Right ventricle myocardium inferior (tissue), 1 donor: ENCODE data around the gene IGFBP1. TPM values are rescaled to one million over a fixed set of nuclear protein-coding genes. Genes with fewer than 3 reads are reported as not detected.
"Not testable (repeated sequence)": the region's sequence is repeated elsewhere in the genome, so short reads cannot be mapped to it uniquely, and the experiment has no call there.

ENCODE experiments used
- ATAC-seq: fragments of 200-7000 bp; cut with Tn5 transposase; one replicate; pipeline ENCODE4 v1.9.1; 2020; ENCODE audit warnings: mild to moderate bottlenecking, moderate library complexity
- DNase-seq: peaks from one replicate; pipeline ENCODE4 v3.0.0; 2021; ENCODE audit errors: missing footprints
- intact Hi-C: fragments of 100-400 bp; cut with DNase I; formaldehyde crosslinking; loops from one replicate; pipeline ENCODE4 v1.11.0; 2022
- total RNA-seq: library from RNA; stranded (reverse); fragmentation: NEBNext Ultra II Directional; extraction: Animal tissue kit (Norgen Biotek cat#: 25700); gene quantifications from one replicate; pipeline ENCODE4 v1.2.1, GENCODE V29; 2021
- donor health status: DM: no; HTN: yes; CAD: no; lungs with severe emphysema.

The IGFBP1 gene
- total RNA-seq, 1 donor from 2014 or later, result not detected

DNA sequence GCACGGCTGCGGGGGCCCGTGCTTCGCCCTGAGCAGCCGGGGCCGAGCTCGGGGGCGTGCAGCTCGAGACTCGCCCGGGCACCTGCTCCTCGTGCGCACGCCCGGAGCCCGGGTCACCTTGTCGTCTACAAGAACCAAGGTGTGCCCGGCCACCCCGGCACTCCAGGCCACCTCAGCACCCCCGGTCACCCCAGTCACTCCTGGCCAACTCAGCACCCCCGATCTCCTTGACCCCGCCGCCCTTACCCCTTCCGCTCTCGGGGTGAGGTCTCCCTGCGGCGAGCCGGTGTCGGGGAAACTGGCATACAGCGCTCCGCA lies 33.1 kb downstream of the IGFBP1 start:
- intact Hi-C loops, result loop anchor here (5.0 kb wide), 2 partner anchors 681 to 1331 kb away; no protein-coding TSS in a partner anchor
- DNase-seq, result no peak
- no peak for ATAC-seq

DNA sequence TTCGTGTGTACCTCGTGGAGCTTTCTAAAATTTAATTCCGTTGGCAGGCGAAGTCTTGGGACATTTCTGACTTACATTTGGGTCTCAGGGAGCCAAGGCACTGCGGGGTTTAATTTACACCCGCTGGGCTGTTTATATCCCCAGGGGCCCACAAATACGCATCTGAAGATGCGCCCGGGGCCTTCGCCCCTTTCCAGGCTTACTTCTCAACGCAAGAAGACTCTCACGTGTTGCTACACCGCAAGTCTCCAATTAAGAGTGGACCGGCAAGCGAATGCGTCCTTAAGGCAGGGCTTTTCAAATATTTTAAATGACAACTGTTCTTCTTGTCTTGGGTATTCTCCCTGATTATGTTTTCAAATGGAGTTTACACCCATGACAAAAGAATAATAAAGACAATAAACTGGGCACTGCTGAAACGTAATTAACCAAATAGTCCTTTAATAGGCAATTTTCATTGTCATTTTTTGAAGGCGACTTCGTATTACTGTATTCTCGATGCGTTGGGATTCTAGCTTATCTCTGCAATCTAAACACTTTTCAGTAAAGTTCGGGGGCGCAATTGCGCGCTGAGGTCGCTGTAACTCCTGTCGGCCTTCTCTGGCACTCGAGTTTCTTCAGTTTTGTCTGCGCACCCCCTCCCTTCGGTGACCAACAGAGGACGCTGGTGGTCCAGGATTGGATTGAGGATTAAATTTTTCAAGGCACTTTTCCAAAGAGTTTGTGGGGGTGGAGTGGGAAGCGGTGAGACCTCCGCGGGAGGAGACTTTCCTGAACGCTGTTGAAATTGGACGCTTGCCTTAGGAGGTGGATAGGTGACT lies 33.6 kb downstream of the IGFBP1 start:
- peak; percentile 62 for DNase-seq
- intact Hi-C loops, result loop anchor here (1.0 to 5.0 kb wide), 5 partner anchors 430 to 1330 kb away; no protein-coding TSS in a partner anchor

DNA sequence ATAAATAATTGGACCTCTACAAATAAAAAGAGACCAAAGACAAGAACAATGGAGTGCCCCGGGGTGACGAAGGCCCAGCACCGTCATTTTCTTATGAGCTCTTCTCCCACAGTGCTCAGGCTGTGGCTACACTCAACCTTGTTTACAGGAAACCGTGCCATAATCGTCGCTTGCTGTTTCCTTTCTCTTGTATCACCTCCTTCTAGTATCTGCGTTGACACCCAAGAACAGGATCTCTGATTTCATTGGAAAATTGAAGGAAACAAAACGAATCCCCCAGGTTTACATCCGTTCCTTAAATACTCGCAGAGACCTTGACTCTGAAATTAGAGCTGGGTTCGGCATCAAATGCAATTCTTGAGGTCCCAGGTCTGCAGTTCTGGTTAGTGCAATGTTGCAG lies 34.5 kb downstream of the IGFBP1 start:
- intact Hi-C loops, result loop anchor here (1.0 to 5.0 kb wide), 5 partner anchors 429 to 1329 kb away; no protein-coding TSS in a partner anchor
- DNase-seq (no peak), ATAC-seq (no peak)

More for the DNA sequence above, 33.6 kb downstream of the IGFBP1 start:
- ATAC-seq, result peak; percentile 51

DNA sequence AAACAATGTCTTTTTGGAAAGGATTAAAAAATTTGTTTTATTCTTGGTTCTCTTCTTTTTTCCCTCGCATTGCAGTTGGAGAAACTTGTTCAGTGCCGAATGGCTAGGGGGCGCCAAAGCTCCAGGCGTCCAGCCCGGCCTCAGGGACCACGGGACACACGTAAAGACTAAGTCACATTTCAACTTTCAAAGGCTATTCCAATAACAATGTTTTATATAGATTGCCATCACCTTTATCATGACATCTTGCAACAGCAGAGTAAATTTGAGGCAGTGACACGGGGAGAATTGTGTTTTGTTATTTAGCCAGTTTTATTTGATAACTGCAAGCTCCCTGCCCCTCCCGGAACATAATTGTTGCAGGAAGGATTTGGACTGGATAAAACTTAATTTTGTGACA lies 35.0 kb downstream of the IGFBP1 start:
- DNase-seq (peak; percentile 78), ATAC-seq (peak; percentile 35)
- intact Hi-C loops, result loop anchor here (2.0 to 5.0 kb wide), 4 partner anchors 679 to 1329 kb away; no protein-coding TSS in a partner anchor

DNA sequence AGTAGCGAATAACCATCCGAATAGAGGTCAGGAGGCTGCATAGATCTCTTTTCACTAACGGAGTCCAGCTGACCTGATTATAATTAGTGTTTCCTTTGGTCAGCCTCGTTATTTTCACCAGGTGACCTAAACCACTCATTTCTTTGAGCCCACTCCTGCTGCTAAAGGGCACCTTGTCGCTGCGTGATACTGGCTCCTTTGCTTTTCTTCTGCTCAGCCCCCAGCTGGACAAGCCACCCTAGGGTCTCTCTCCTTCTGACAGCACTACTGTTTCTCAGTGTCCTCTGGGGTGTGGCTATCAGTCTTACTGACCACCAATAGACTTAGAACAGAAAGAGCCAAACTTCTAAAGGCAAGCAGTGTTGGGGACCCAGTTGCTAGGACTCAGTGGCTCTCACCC lies 35.5 kb downstream of the IGFBP1 start:
- intact Hi-C loops, result loop anchor here (2.0 to 5.0 kb wide), 4 partner anchors 678 to 1328 kb away; no protein-coding TSS in a partner anchor
- ATAC-seq, result no peak
- no peak for DNase-seq

DNA sequence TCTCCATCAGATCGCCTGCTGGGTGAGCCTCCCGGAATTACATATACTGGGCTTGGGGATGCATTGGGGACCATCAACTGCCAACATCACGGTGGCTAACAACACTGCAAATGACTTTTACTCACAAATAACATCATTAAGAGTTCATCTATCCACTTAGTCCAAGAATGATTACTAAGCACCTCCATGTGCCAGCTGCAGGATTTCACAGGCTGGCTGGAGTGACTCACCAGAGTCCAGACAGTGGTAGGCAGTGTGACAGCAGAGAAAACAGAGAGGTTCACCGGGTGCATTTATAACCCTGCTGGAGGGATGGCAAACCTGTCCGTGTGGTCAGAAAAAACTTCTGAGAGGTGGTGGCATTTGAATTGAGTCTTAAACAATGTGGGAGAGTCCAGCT lies 36.0 kb downstream of the IGFBP1 start:
- no peak for DNase-seq
- intact Hi-C loops, result loop anchor here (5.0 kb wide), 2 partner anchors 678 to 1328 kb away; no protein-coding TSS in a partner anchor
- ATAC-seq, result no peak

DNA sequence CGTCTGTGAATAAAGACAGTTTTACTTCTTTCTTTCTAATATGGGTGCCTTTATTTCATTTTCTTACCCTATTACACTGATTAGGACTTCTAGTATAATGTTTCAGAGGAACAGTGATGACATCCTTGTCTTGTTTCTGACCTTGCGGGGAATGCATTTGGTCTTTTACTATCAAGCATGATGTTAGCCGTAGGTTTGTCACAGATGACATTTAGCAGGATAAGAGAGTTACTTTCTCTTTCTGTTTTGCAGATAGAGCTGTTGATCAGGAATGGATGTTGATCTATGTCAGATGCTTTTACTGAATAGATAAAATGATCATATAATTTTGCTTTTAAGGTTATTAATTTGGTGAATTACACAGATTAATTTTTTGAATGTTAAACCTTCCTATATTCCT lies 39.4 kb downstream of the IGFBP1 start:
- ATAC-seq (no peak), DNase-seq (no peak)
- intact Hi-C loops, result no loop called here

DNA sequence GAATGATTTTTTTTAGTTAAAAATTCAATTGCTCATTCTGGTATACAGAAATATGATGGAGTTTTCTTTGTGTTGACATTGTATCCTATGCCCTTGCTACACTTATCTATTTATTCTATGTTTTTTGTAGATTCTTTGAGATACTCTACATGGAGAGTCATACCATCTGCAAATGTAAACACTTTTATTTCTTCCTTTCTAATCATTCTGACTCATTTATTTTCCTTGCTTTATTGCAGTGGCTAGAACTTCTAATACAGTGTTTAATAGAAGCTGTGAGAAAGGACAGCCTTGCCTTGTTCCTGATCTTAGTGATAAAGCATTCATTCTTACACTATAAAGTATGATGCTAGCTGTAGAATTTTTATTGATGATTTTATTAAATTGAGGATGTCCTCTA lies 42.7 kb downstream of the IGFBP1 start:
- ATAC-seq (no peak), DNase-seq (no peak)
- intact Hi-C loops, result no loop called here

DNA sequence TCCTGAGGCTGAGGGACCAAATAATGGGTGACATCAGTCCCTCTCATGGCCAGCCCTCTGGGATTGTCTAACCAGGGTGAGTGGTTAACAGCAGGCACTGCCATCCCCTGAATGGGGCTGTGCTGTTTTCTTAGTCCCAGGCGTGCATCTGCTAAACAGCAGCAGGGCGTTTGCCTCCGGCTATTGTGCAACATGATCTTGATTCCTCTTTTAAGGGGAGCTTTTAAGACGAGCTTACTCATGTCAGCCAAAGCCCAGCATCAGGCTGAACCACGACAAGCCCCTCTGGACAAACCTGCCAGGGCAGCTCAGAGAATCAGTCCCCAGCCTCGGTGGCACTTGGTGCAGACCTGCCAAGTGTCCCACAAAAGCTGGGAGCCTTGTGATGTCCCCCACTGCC lies 49.0 kb downstream of the IGFBP1 start:
- intact Hi-C loops, result no loop called here
- no peak for ATAC-seq
- DNase-seq, result no peak

DNA sequence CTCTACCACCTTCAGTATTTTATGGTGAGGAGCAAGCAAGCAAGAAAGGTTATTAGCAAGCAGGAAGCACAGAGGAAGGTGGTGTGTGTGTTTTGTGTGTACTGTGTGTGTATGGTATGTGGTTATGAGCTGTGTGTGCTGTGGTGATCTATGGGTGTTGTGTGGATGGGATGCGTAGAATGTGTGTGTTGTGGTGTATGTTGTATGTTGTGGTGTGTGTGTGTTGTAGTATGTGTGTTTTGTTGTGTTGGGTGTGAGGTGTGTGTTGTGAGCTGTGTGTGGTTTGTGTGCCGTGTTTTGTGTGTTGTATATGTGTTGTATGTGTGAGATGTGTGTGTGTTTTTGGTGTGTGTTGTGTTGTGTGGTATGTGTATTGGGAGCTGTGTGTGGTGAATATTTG lies 49.6 kb downstream of the IGFBP1 start:
- no peak for DNase-seq
- intact Hi-C loops, result no loop called here
- ATAC-seq, result no peak

DNA sequence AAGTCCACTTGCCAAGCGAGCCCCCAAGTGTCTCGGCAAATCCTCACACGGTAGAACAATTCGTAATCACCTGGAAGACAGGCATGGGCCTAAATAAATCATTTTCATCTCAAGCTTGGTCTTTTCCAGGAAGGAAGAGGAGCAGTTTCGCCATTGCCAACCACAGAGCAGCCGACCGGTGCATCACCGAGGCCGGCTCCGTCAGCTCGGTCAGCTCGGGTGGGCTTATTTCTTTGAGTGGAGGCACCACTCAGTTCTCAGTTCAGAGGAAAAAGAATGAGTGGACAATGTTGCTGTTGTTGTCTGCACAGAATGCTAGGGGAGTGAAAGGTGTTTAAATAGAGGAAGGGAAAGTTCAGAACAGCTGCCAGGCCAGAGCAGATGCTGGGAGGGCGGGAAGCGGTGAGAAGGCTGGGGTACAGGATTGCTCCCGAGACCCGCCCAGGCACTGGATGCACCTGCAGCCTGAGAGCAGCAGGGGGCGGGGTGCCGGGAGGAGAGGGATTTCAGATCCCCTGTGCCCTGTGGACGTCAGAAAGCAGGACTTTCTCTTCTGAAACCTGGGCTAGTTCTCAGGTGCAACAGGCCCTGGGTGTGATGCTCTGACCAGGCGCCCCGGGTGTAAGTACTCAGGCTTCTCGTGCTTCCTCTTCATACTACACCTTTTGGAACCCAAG lies 50.5 kb downstream of the IGFBP1 start:
- ATAC-seq, result no peak
- intact Hi-C loops, result no loop called here
- no peak for DNase-seq

DNA sequence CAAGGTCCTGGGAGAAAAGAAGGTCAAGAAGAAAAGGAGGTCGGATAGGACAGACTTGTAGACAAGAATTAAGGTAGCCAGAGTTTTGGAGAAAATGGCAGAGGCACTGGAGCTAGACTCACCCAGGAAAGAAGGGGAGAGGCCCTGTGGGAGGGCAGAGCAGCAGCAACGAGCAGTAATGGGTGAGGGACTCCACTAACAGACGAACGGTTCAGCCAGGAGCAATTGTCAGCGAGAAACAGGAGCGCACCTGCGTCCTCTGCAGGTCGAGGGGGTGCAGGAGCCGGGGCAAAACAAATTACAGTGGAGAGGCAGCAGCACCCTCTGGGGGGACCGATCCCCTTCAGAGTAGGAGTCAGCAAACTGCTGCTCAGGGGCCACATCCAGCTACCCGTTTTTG lies 51.3 kb downstream of the IGFBP1 start:
- ATAC-seq (no peak), DNase-seq (no peak)
- intact Hi-C loops, result no loop called here

DNA sequence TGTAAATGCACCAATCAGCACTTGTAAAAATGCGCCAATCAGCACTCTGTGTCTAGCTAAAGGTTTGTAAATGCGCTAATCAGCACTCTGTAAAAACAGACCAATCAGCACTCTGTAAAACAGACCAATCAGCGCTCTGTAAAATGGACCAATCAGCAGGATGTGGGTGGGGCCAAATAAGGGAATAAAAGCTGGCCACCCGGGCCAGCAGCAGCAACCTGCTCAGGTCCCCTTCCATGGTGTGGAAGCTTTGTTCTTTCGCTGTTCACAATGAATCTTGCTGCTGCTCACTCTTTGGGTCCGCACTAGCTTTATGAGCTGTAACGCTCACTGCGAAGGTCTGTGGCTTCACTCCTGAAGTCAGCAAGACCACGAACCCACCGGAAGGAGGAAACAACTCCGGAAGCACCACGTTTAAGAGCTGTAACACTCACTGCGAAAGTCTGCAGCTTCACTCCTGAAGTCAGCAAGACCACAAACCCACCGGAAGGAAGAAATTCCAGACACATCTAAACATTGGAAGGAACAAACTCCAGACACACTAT lies 52.0 kb downstream of the IGFBP1 start:
- DNase-seq, intact Hi-C loops, ATAC-seq: not testable (repeated sequence)

DNA sequence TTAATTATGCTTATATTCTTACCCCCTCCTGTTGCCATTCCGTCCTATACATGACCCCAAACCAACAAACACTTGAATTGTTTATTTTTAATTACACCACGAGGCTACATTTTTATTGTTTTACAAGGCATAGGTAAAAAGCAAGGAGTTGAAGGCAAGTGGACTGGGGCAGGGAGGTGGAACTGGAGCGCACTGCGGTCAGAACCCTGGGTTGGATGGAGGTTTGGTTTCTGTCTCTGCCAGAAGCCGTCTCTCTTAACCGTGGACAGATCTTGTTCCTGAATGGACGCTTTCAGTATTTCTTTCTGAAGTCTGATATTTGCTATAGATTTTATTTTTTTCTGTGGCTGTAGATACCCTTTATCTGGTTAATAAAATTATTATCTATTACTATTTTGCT lies 52.7 kb downstream of the IGFBP1 start:
- intact Hi-C loops, result no loop called here
- no peak for DNase-seq
- ATAC-seq, result no peak

Other genes starting within 250 kb of the IGFBP1 start
- not detected for gene CCDC201, start 15.4 kb upstream of the IGFBP1 start, total RNA-seq
- 45.4 TPM for gene IGFBP3, start 32.8 kb downstream of the IGFBP1 start, total RNA-seq